Progenitor cell of endocrine pancreas (in vitro differentiated cells): ENCODE data around the gene ABAT. TPM values are rescaled to one million over a fixed set of nuclear protein-coding genes. Genes with fewer than 3 reads are reported as not detected.

ENCODE experiments used
- DNase-seq: peaks from one replicate; pipeline ENCODE4 v3.0.0; 2021; ENCODE audit warnings: low spot score; ENCODE audit not compliant: unreplicated experiment
- H3K27ac Mint-ChIP-seq: 2 replicates; pipeline ENCODE4 v1.8.0; 2021; ENCODE audit warnings: mild to moderate bottlenecking, moderate library complexity, mixed read lengths
- H3K27me3 Mint-ChIP-seq: 2 replicates; pipeline ENCODE4 v1.8.0; 2021; ENCODE audit warnings: mixed read lengths
- H3K36me3 Mint-ChIP-seq: 2 replicates; pipeline ENCODE4 v1.8.0; 2022; ENCODE audit warnings: mixed read lengths; ENCODE audit not compliant: insufficient read depth
- H3K4me1 Mint-ChIP-seq: 2 replicates; pipeline ENCODE4 v1.8.0; 2021; ENCODE audit warnings: low read depth, mixed read lengths
- H3K4me3 Mint-ChIP-seq: 2 replicates; pipeline ENCODE4 v1.8.0; 2021; ENCODE audit warnings: low read depth, mild to moderate bottlenecking, moderate library complexity, mixed read lengths
- H3K9me3 Mint-ChIP-seq: 2 replicates; pipeline ENCODE4 v1.8.0; 2021; ENCODE audit warnings: low read depth, mixed read lengths
- CTCF ChIP-seq: fragments of 200-600 bp; sonication (generic); IDR thresholded peaks from one replicate; pipeline ENCODE4 v1.5.0; 2021; ENCODE audit warnings: antibody characterized with exemption, mild to moderate bottlenecking; ENCODE audit not compliant: unreplicated experiment
- total RNA-seq: library from RNA; stranded (reverse); gene quantifications from 2 replicates; pipeline ENCODE4 v1.2.1, GENCODE V29; 2021

ABAT gene
- total RNA-seq, 1 donor from 2014 or later, result 24.7 TPM

DNA sequence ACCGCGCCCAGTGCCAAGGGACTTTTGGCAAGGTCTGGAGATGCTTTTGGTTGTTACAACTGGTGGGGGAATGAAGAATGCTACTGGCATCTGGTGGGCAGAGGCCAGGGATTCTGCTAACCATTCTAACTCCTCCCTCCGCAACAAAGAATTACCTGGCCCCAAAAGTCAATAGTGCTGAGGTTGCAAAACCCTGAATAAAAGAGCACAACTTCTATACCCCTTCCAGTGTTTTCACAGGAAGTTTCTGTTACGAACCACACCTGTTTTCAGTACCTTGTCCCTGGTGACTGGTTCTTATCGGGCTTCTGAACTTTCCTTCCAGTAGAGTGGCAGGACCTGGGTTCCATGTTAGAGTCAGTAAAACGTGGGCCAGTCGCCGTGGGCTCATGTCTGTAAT lies 17.3 kb downstream of the ABAT start:
- TF ChIP-seq CTCF, result no peak
- no peak overlapping the region for H3K4me3 Mint-ChIP-seq
- no peaks in the 10 kb centered on the region for H3K4me1 Mint-ChIP-seq
- H3K36me3 Mint-ChIP-seq, result peaks cover 16% of the 10 kb centered on the region
- no peak overlapping the region for H3K27ac Mint-ChIP-seq
- peaks cover 13% of the 10 kb centered on the region for H3K9me3 Mint-ChIP-seq
- H3K27me3 Mint-ChIP-seq, result no peaks in the 10 kb centered on the region
- DNase-seq, result no peak

- no peak for TF ChIP-seq CTCF
- H3K36me3 Mint-ChIP-seq, result peaks cover 8% of the 10 kb centered on the region
- no peak overlapping the region for H3K4me3 Mint-ChIP-seq
- H3K9me3 Mint-ChIP-seq, result peaks cover 5% of the 10 kb centered on the region
- no peak for DNase-seq
- H3K4me1 Mint-ChIP-seq, result no peaks in the 10 kb centered on the region
- no peaks in the 10 kb centered on the region for H3K27me3 Mint-ChIP-seq
- no peak overlapping the region for H3K27ac Mint-ChIP-seq
Observed at GRCh38 chr16:8694795-8695728, 20.6 kb downstream of the ABAT start.

DNA sequence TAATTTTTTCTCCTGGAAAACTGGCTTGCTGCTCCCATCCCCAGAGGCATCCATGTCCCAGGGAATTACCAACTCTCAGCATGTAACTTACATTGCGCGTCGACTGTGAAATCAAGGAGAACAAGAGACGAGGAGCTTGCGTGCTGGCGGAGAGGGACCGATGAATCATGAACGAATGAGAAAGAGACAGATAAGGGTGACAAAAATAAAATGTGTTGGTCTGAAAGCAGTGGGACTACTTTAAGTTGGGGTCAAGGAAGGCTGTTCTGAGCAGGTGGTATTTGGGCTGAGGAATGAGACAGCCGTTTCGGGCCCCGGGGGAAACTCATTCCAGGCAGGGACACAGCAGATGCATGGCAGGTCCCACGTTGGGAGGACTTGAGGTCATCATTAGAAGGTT lies 22.5 kb downstream of the ABAT start:
- DNase-seq, result no peak
- no peaks in the 10 kb centered on the region for H3K9me3 Mint-ChIP-seq
- no peak overlapping the region for H3K27ac Mint-ChIP-seq
- H3K4me1 Mint-ChIP-seq, result no peaks in the 10 kb centered on the region
- H3K27me3 Mint-ChIP-seq, result no peaks in the 10 kb centered on the region
- H3K36me3 Mint-ChIP-seq, result peaks cover 4% of the 10 kb centered on the region
- no peak overlapping the region for H3K4me3 Mint-ChIP-seq
- TF ChIP-seq CTCF, result no peak

- no peak for DNase-seq
- no peaks in the 10 kb centered on the region for H3K4me1 Mint-ChIP-seq
- no peak overlapping the region for H3K27ac Mint-ChIP-seq
- no peak for TF ChIP-seq CTCF
- no peak overlapping the region for H3K4me3 Mint-ChIP-seq
- no peaks in the 10 kb centered on the region for H3K9me3 Mint-ChIP-seq
- H3K27me3 Mint-ChIP-seq, result no peaks in the 10 kb centered on the region
- peaks cover 8% of the 10 kb centered on the region for H3K36me3 Mint-ChIP-seq
Observed at GRCh38 chr16:8697965-8698364, 23.5 kb downstream of the ABAT start.

- no peak for TF ChIP-seq CTCF
- Mint-ChIP-seq H3K36me3 (peaks cover 7% of the 10 kb centered on the region), H3K27ac (no peak overlapping the region), H3K4me3 (no peak overlapping the region), H3K27me3 (no peaks in the 10 kb centered on the region), H3K4me1 (no peaks in the 10 kb centered on the region), H3K9me3 (no peaks in the 10 kb centered on the region)
- no peak for DNase-seq
Observed at GRCh38 chr16:8703693-8704092, 29.3 kb downstream of the ABAT start.
